T-helper 2 cell treated with Interferon-gamma antibody and Interleukin-4, amounts not matched to agents 5 μg/mL and 100 μg/mL, for 36 hours (primary cell): ENCODE measurements around the gene MAPK8IP3.

Source experiments
- DNase-seq: peaks from one replicate; pipeline ENCODE4 v3.0.0; 2021; ENCODE audit warnings: low spot score
- H3K27ac Mint-ChIP-seq: one replicate; pipeline ENCODE4 v1.8.0; 2021; ENCODE audit warnings: mild to moderate bottlenecking, mixed read lengths
- H3K27me3 Mint-ChIP-seq: one replicate; pipeline ENCODE4 v1.8.0; 2021; ENCODE audit warnings: low read depth, mixed read lengths
- H3K36me3 Mint-ChIP-seq: one replicate; pipeline ENCODE4 v1.8.0; 2021; ENCODE audit warnings: low read depth, mixed read lengths
- H3K4me1 Mint-ChIP-seq: one replicate; pipeline ENCODE4 v1.8.0; 2021; ENCODE audit warnings: low read depth, mixed read lengths
- H3K4me3 Mint-ChIP-seq: one replicate; pipeline ENCODE4 v1.8.0; 2022; ENCODE audit warnings: mild to moderate bottlenecking, moderate library complexity, mixed read lengths
- H3K9me3 Mint-ChIP-seq: one replicate; pipeline ENCODE4 v1.8.0; 2021; ENCODE audit warnings: mixed read lengths

The MAPK8IP3 gene, protein sequence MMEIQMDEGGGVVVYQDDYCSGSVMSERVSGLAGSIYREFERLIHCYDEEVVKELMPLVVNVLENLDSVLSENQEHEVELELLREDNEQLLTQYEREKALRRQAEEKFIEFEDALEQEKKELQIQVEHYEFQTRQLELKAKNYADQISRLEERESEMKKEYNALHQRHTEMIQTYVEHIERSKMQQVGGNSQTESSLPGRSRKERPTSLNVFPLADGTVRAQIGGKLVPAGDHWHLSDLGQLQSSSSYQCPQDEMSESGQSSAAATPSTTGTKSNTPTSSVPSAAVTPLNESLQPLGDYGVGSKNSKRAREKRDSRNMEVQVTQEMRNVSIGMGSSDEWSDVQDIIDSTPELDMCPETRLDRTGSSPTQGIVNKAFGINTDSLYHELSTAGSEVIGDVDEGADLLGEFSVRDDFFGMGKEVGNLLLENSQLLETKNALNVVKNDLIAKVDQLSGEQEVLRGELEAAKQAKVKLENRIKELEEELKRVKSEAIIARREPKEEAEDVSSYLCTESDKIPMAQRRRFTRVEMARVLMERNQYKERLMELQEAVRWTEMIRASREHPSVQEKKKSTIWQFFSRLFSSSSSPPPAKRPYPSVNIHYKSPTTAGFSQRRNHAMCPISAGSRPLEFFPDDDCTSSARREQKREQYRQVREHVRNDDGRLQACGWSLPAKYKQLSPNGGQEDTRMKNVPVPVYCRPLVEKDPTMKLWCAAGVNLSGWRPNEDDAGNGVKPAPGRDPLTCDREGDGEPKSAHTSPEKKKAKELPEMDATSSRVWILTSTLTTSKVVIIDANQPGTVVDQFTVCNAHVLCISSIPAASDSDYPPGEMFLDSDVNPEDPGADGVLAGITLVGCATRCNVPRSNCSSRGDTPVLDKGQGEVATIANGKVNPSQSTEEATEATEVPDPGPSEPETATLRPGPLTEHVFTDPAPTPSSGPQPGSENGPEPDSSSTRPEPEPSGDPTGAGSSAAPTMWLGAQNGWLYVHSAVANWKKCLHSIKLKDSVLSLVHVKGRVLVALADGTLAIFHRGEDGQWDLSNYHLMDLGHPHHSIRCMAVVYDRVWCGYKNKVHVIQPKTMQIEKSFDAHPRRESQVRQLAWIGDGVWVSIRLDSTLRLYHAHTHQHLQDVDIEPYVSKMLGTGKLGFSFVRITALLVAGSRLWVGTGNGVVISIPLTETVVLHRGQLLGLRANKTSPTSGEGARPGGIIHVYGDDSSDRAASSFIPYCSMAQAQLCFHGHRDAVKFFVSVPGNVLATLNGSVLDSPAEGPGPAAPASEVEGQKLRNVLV (N-terminal part only)

DNA sequence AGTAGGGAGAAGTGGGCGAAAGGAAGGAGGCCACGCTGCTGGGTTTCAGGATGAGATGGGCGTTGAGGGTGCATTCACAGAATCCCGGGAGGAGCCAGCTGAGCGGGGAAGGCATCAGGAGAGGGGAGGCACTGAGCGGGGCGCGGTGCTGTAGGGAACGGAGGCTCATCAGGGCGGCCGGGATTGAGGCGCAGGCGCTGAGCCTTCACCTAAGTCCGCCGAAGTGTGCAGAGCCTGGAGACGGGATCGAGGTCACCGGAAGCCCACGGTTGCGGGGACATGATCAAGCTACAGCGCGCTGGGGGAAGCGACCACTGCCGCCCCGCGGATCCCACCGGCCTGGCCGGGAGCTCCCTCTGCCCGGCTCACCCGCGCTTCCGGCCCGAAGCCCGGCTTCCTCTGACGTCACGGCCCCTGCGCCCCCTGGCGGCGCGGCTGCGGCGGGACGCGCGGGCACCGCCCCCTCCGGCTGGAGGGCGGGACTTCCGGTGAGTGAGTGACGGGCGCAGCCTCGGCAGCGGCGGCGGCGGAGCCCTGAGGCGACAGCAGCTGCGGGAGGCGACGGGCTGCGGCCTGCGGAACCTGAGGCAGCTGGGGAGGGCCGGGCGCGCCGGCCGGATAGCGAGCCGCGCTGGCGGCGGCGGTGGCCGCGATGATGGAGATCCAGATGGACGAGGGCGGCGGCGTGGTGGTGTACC lies at the start of gene MAPK8IP3:
TSS of gene MAPK8IP3 (plus strand) at position 508 of the 698 bp plus-strand sequence. CDS start at position 653, 145 bp downstream.
- Mint-ChIP-seq H3K36me3 (peaks cover 16% of the 10 kb centered on the region), H3K9me3 (no peaks in the 10 kb centered on the region), H3K4me1 (peaks cover 24% of the 10 kb centered on the region), H3K27me3 (no peaks in the 10 kb centered on the region), H3K4me3 (peak within 1 kb of the TSS; percentile 93), H3K27ac (peak within 1 kb of the TSS; percentile 96)
- DNase-seq = peak; percentile 96

GRCh38 chr16:1656808-1657617 lies 49.0 kb upstream of the MAPK8IP3 start:
- no peaks in the 10 kb centered on the region for H3K4me1 Mint-ChIP-seq
- peaks cover 20% of the 10 kb centered on the region for H3K36me3 Mint-ChIP-seq
- H3K4me3 Mint-ChIP-seq = no peak overlapping the region
- no peaks in the 10 kb centered on the region for H3K9me3 Mint-ChIP-seq
- H3K27ac Mint-ChIP-seq = no peak overlapping the region
- H3K27me3 Mint-ChIP-seq = no peaks in the 10 kb centered on the region
- DNase-seq = no peak

DNA sequence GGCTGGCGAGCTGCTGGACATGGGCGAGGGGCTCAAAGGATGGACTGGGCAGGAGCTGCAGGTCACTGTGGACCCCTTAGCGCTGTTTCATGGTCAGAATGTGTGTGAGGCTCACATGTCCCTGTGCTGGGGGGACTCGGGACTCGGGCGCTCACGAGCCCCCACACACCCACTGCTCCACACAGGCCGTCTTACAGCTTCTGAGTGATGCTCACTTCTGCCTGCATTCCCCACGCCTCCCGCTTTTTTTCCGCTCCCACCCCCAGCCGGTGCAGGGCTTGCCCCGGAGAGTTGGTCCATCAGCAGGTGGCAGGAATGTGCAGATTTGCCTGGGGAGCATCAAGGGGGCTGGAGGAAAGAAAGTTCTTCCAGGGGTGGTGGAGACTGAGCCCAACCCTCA lies 48.2 kb upstream of the MAPK8IP3 start:
- H3K27me3 Mint-ChIP-seq = no peaks in the 10 kb centered on the region
- no peaks in the 10 kb centered on the region for H3K9me3 Mint-ChIP-seq
- no peaks in the 10 kb centered on the region for H3K4me1 Mint-ChIP-seq
- no peak overlapping the region for H3K27ac Mint-ChIP-seq
- H3K36me3 Mint-ChIP-seq = peaks cover 25% of the 10 kb centered on the region
- no peak for DNase-seq
- no peak overlapping the region for H3K4me3 Mint-ChIP-seq

DNA sequence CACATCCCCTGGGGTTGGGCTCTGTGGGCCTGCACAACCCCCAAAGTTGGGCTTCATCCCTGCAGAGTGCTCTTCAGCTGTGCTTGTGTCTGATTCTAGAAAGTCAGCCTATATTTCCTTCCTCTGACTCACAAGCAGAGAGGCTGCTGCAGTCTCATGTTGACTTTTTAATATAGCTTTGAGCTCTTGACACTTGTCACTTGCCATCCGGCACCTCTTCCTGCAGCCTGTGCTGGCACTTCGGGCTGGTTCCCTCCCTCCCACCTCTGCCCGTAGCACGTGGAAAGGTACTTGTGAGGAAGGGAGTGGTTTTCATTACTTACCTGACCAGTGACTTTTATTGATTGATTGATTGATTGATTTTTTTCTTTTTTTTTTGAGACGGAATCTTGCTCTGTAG lies 47.0 kb upstream of the MAPK8IP3 start:
- no peak for DNase-seq
- no peak overlapping the region for H3K4me3 Mint-ChIP-seq
- H3K9me3 Mint-ChIP-seq = no peaks in the 10 kb centered on the region
- peaks cover 35% of the 10 kb centered on the region for H3K36me3 Mint-ChIP-seq
- no peak overlapping the region for H3K27ac Mint-ChIP-seq
- no peaks in the 10 kb centered on the region for H3K27me3 Mint-ChIP-seq
- no peaks in the 10 kb centered on the region for H3K4me1 Mint-ChIP-seq

DNA sequence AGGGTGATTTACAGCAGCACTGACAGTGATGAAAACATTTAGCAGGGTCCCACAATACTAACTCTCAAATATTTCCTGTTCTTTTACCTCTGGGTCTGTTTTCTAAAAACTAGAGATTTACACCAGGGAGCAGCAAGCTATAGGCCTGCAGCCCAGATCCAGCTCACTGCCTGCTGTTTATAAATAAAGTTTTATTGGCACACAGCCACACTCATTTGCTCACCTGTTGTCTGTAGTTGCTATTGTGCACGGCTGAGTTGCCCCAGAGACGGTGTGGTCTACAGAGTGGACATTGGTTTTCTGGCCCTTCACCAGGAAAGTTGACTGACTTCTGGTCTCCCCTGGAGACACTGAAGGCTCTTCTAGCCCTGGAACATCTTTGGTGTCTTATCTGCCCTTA lies 44.2 kb upstream of the MAPK8IP3 start:
- DNase-seq = no peak
- Mint-ChIP-seq H3K27ac (no peak overlapping the region), H3K9me3 (no peaks in the 10 kb centered on the region), H3K4me1 (no peaks in the 10 kb centered on the region), H3K4me3 (no peak overlapping the region), H3K27me3 (no peaks in the 10 kb centered on the region), H3K36me3 (peaks cover 27% of the 10 kb centered on the region)

DNA sequence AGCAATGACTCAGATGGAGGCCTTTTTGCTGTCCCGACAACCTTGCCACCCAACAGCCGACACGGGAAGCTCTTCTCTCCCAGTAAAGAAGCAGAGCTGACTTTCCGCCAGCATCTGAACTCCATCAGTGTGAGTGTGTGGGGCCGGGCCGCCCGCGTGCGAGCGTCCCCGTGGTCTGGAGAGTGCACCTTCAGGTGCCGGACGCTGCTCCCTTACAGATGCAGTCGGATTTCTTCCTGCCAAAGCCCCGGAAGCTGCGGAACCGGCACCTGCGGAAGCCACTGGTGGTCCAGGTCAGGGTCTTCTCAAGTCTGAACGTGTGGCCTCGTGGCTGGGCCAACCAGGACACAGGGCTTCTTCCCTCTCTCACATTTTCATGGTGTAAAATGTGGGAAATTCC lies 43.5 kb upstream of the MAPK8IP3 start:
- Mint-ChIP-seq H3K36me3 (peaks cover 27% of the 10 kb centered on the region), H3K27ac (no peak overlapping the region), H3K4me3 (no peak overlapping the region), H3K4me1 (no peaks in the 10 kb centered on the region), H3K27me3 (no peaks in the 10 kb centered on the region), H3K9me3 (no peaks in the 10 kb centered on the region)
- no peak for DNase-seq

DNA sequence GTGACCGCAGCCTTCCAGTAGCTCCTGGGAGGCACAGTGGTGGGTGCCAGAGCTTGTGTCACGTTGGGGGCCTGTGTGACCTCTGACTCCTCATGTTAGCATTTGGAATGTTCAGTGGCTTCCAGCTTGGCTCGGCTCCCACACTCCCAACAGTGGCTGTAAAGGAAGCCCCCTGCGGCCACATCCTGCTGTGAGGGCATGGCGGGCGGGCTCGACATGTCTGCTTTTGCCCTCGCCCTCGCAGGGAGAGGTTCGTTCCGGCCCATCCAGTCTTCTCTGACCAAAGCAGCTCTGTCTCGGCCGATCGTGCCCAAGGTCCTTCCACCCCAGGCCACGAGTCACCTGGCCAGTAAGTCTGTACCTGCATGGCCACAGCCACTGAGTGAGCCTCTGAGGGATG lies 40.2 kb upstream of the MAPK8IP3 start:
- Mint-ChIP-seq H3K4me1 (no peaks in the 10 kb centered on the region), H3K27me3 (no peaks in the 10 kb centered on the region), H3K4me3 (no peak overlapping the region), H3K9me3 (no peaks in the 10 kb centered on the region), H3K27ac (no peak overlapping the region), H3K36me3 (peaks cover 43% of the 10 kb centered on the region)
- no peak for DNase-seq

GRCh38 chr16:1666316-1666715 lies 39.7 kb upstream of the MAPK8IP3 start:
- H3K4me3 Mint-ChIP-seq = no peak overlapping the region
- H3K27me3 Mint-ChIP-seq = no peaks in the 10 kb centered on the region
- no peaks in the 10 kb centered on the region for H3K9me3 Mint-ChIP-seq
- no peaks in the 10 kb centered on the region for H3K4me1 Mint-ChIP-seq
- no peak for DNase-seq
- no peak overlapping the region for H3K27ac Mint-ChIP-seq
- peaks cover 48% of the 10 kb centered on the region for H3K36me3 Mint-ChIP-seq

- Mint-ChIP-seq H3K4me1 (no peaks in the 10 kb centered on the region), H3K36me3 (peaks cover 51% of the 10 kb centered on the region), H3K4me3 (no peak overlapping the region), H3K27ac (no peak overlapping the region), H3K27me3 (no peaks in the 10 kb centered on the region), H3K9me3 (no peaks in the 10 kb centered on the region)
- DNase-seq = no peak
These were observed 38.7 kb upstream of the MAPK8IP3 start for GRCh38 chr16:1667271-1667670.

DNA sequence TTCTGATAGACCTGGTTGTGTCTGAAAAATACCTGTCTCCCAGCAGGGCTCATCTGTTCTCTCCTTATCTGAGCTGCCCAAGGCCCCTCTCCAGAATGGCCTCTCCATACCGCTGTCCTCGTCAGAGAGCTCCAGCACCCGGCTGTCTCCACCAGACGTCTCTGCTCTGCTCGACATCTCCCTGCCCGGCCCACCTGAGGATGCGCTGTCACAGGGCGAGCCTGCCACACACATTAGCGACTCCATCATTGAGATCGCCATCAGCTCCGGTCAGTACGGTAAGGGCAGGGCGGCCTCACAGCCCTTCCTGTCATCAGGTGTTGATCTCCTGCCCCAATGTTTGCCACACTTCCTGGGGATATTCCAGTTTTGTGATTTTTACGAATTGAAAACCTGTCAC lies 38.1 kb upstream of the MAPK8IP3 start:
- DNase-seq = no peak
- Mint-ChIP-seq H3K36me3 (peaks cover 50% of the 10 kb centered on the region), H3K4me1 (no peaks in the 10 kb centered on the region), H3K27ac (no peak overlapping the region), H3K9me3 (no peaks in the 10 kb centered on the region), H3K27me3 (no peaks in the 10 kb centered on the region), H3K4me3 (no peak overlapping the region)

DNA sequence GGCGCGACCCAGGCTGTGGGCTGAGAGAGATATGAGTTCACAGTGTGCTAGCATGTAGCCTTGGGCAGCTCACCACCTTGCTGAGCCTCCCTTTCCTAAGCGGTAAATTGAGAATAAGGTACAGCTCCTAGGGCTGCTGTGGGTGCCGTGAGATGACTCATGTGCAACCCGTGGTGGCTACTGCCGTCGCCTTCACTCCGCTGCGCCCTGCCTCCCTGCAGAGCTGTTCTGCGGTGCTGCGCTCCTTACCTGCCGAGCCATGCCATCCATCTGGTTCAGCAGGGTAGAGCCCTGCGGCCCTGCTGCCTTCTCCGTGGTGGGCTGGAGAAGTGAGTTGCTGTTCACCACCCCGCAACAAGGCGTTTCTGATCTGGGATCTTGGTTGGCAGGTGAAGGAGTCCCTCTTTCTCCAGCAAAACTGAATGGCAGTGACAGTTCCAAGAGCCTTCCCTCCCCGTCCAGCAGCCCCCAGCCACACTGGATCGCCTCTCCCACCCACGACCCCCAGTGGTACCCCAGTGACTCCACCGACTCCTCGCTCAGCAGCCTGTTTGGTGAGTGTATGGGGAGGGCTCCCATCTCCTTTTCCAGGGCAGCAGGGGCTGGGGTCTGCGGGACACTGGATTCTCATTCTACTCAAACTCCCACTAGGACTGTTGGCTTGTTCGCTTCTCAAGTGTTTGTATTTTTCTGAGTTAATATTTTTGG lies 37.2 kb upstream of the MAPK8IP3 start:
- no peak for DNase-seq
- Mint-ChIP-seq H3K4me3 (no peak overlapping the region), H3K9me3 (no peaks in the 10 kb centered on the region), H3K4me1 (no peaks in the 10 kb centered on the region), H3K27me3 (no peaks in the 10 kb centered on the region), H3K36me3 (peaks cover 49% of the 10 kb centered on the region), H3K27ac (no peak overlapping the region)

DNA sequence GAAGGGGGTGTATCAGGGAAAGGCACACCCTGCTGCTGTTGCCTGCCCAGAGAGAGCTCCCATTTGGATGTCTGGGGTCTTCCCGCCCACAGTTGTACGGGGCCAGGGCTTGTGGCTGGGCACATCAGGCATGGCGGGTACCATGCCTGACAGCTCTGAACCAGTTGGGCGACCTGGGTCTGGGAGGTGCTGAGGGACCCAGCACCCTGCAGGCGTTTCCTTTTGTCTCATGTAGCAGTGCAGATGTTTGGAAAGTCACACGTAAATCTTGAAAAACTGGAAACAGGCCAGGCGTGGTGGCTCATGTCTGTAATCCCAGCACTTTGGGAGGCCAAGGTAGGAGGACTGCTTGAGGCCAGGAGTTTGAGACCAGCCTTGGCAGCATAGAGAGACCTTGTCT lies 36.3 kb upstream of the MAPK8IP3 start:
- Mint-ChIP-seq H3K9me3 (no peaks in the 10 kb centered on the region), H3K27me3 (no peaks in the 10 kb centered on the region), H3K4me1 (no peaks in the 10 kb centered on the region), H3K4me3 (no peak overlapping the region), H3K36me3 (peaks cover 55% of the 10 kb centered on the region), H3K27ac (no peak overlapping the region)
- DNase-seq = no peak
